GM21786 (cell line): Measurements from ENCODE around the gene MASP2.
"Not testable (repeated sequence)": the region's sequence is repeated elsewhere in the genome, so short reads cannot be mapped to it uniquely, and the experiment has no call there.

Experiments
- ATAC-seq: cut with Tn5 transposase; IDR thresholded peaks from one replicate; pipeline ENCODE4 v1.9.1; 2021; ENCODE audit not compliant: unreplicated experiment

Gene MASP2

GRCh38 chr1:11058595-11059154 lies 11.6 kb upstream of the MASP2 start:
- ATAC-seq = no peak

- no peak for ATAC-seq
Measured at GRCh38 chr1:11058026-11058425, 11.0 kb upstream of the MASP2 start.

- ATAC-seq = no peak
Measured at GRCh38 chr1:11057477-11057876, 10.4 kb upstream of the MASP2 start.

GRCh38 chr1:11056504-11056903 lies 9.5 kb upstream of the MASP2 start:
- no peak for ATAC-seq

GRCh38 chr1:11055676-11056075 lies 8.6 kb upstream of the MASP2 start:
- no peak for ATAC-seq

GRCh38 chr1:11054666-11055065 lies 7.6 kb upstream of the MASP2 start:
- no peak for ATAC-seq

GRCh38 chr1:11054181-11054580 lies 7.1 kb upstream of the MASP2 start:
- no peak for ATAC-seq

GRCh38 chr1:11053758-11054137 lies 6.7 kb upstream of the MASP2 start:
- no peak for ATAC-seq

GRCh38 chr1:11052839-11053757 lies 6.1 kb upstream of the MASP2 start:
- no peak for ATAC-seq

- no peak for ATAC-seq
Measured at GRCh38 chr1:11051781-11052511, 4.9 kb upstream of the MASP2 start.

- ATAC-seq = not testable (repeated sequence)
Measured at GRCh38 chr1:11051121-11051520, 4.1 kb upstream of the MASP2 start.

GRCh38 chr1:11046270-11046566 lies 821 bp downstream of the MASP2 start:
- ATAC-seq = no peak

- ATAC-seq = no peak
Measured at GRCh38 chr1:11045428-11046269, 1.4 kb downstream of the MASP2 start.

- no peak for ATAC-seq
Measured at GRCh38 chr1:11044849-11045427, 2.1 kb downstream of the MASP2 start.

GRCh38 chr1:11044086-11044848 lies 2.8 kb downstream of the MASP2 start:
- no peak for ATAC-seq

- no peak for ATAC-seq
Measured at GRCh38 chr1:11042995-11043874, 3.8 kb downstream of the MASP2 start.

- no peak for ATAC-seq
Measured at GRCh38 chr1:11042065-11042464, 5.0 kb downstream of the MASP2 start.

GRCh38 chr1:11041048-11041447 lies 6.0 kb downstream of the MASP2 start:
- ATAC-seq = no peak

- ATAC-seq = not testable (repeated sequence)
Measured at GRCh38 chr1:11040105-11040429, 7.0 kb downstream of the MASP2 start.
